ENCODE data around the gene ADIPOQ. TPM values are rescaled to one million over a fixed set of nuclear protein-coding genes. Genes with fewer than 3 reads are reported as not detected.
"Not testable (repeated sequence)": the region's sequence is repeated elsewhere in the genome, so short reads cannot be mapped to it uniquely, and the experiment has no call there.

ADIPOQ gene
- total RNA-seq, 1 experiment from 2014 or later: not detected

- CTCF ChIA-PET: no interaction called here
Measured at GRCh38 chr3:186890911-186891310, 48.4 kb downstream of the ADIPOQ start.

DNA sequence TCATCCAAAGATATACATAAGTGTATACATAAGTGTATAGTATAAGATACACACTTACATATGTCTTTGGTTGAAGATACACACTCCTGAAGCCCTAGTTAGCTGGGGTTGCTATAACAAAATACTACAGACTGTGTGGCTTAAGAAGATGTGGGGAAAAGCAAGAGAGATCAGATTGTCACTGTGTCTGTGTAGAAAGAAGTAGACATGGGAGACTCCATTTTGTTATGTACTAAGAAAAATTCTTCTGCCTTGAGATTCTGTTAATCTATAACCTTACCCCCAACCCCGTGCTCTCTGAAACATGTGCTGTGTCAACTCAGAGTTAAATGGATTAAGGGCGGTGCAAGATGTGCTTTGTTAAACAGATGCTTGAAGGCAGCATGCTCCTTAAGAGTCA lies 50.6 kb downstream of the ADIPOQ start:
- not testable (repeated sequence) for BruUV-seq (replicated peaks); DNase-seq; H3K27ac ChIP-seq (ENCODE audit: low read length)

More at GRCh38 chr3:186890911-186891310, 48.4 kb downstream of the ADIPOQ start:
- no peak for DNase-seq
- H3K4me1 ChIP-seq (ENCODE audit: insufficient read depth, low read length): no peaks in the 10 kb centered on the region
- no peak for ATAC-seq
- no peaks in the 10 kb centered on the region for H3K9me3 ChIP-seq (ENCODE audit: low read length)
- TF ChIP-seq CTCF (conservative IDR thresholded peaks at IDR 0.05; ENCODE audit: low read depth, low read length): no peak
- TF ChIP-seq EZH2phosphoT487 (IDR thresholded peaks at IDR 0.05; ENCODE audit: borderline replicate concordance, low read length): no peak
- no peak for TF ChIP-seq EZH2 (IDR thresholded peaks at IDR 0.05; ENCODE audit: low read length, unreplicated experiment)
- no peak overlapping the region for H3K4me2 ChIP-seq (ENCODE audit: low read length)
- H3K9ac ChIP-seq (ENCODE audit: low read length): no peak overlapping the region
- intact Hi-C loops (cut with micrococcal nuclease): no loop called here
- H3K36me3 ChIP-seq (ENCODE audit: low read depth, low read length): no peaks in the 10 kb centered on the region
- no peak overlapping the region for H3K27ac ChIP-seq (ENCODE audit: low read length)
- POLR2A ChIA-PET (ENCODE audit: unreplicated experiment): no interaction called here
- no peaks in the 10 kb centered on the region for H3K79me2 ChIP-seq (ENCODE audit: low read length)
- no peak overlapping the region for H3K4me3 ChIP-seq (ENCODE audit: low read length)
- no peaks in the 10 kb centered on the region for H4K20me1 ChIP-seq (ENCODE audit: low read length)
- H3K9me2 ChIP-seq (replicated peaks; ENCODE audit: low read length): no peaks in the 10 kb centered on the region
- no peak overlapping the region for H2AFZ ChIP-seq (ENCODE audit: low read length)
- no peaks in the 10 kb centered on the region for H3F3A ChIP-seq (ENCODE audit: low read length, unreplicated experiment)
- no TSS peak for BruUV-seq (replicated peaks)
- H3K27me3 ChIP-seq (ENCODE audit: low read length): no peaks in the 10 kb centered on the region

GRCh38 chr3:186895406-186895805 lies 52.9 kb downstream of the ADIPOQ start:
- H3F3A ChIP-seq (ENCODE audit: low read length, unreplicated experiment): no peaks in the 10 kb centered on the region
- POLR2A ChIA-PET (ENCODE audit: unreplicated experiment): no interaction called here
- H3K4me2 ChIP-seq (ENCODE audit: low read length): no peak overlapping the region
- ATAC-seq (no peak), DNase-seq (no peak)
- TF ChIP-seq EZH2phosphoT487 (IDR thresholded peaks at IDR 0.05; ENCODE audit: borderline replicate concordance, low read length): no peak
- no peak for TF ChIP-seq CTCF (conservative IDR thresholded peaks at IDR 0.05; ENCODE audit: low read depth, low read length)
- no peak for TF ChIP-seq EZH2 (IDR thresholded peaks at IDR 0.05; ENCODE audit: low read length, unreplicated experiment)
- H4K20me1 ChIP-seq (ENCODE audit: low read length): no peaks in the 10 kb centered on the region
- H3K79me2 ChIP-seq (ENCODE audit: low read length): no peaks in the 10 kb centered on the region
- no peaks in the 10 kb centered on the region for H3K9me2 ChIP-seq (replicated peaks; ENCODE audit: low read length)
- H2AFZ ChIP-seq (ENCODE audit: low read length): no peak overlapping the region
- H3K4me3 ChIP-seq (ENCODE audit: low read length): no peak overlapping the region
- no peak overlapping the region for H3K27ac ChIP-seq (ENCODE audit: low read length)
- no peaks in the 10 kb centered on the region for H3K36me3 ChIP-seq (ENCODE audit: low read depth, low read length)
- no TSS peak for BruUV-seq (replicated peaks)
- no peaks in the 10 kb centered on the region for H3K4me1 ChIP-seq (ENCODE audit: insufficient read depth, low read length)
- CTCF ChIA-PET: no interaction called here
- H3K27me3 ChIP-seq (ENCODE audit: low read length): no peaks in the 10 kb centered on the region
- intact Hi-C loops (cut with micrococcal nuclease): no loop called here
- no peaks in the 10 kb centered on the region for H3K9me3 ChIP-seq (ENCODE audit: low read length)
- no peak overlapping the region for H3K9ac ChIP-seq (ENCODE audit: low read length)

More for the DNA sequence above, 50.6 kb downstream of the ADIPOQ start:
- H3K79me2 ChIP-seq (ENCODE audit: low read length); H3K4me1 ChIP-seq (ENCODE audit: insufficient read depth, low read length); H2AFZ ChIP-seq (ENCODE audit: low read length); POLR2A ChIA-PET (ENCODE audit: unreplicated experiment); intact Hi-C loops (cut with micrococcal nuclease); H3K27me3 ChIP-seq (ENCODE audit: low read length); ATAC-seq; CTCF ChIA-PET; H3K9ac ChIP-seq (ENCODE audit: low read length); H3F3A ChIP-seq (ENCODE audit: low read length, unreplicated experiment); H3K36me3 ChIP-seq (ENCODE audit: low read depth, low read length); H3K4me2 ChIP-seq (ENCODE audit: low read length); H3K4me3 ChIP-seq (ENCODE audit: low read length); H4K20me1 ChIP-seq (ENCODE audit: low read length); H3K9me2 ChIP-seq (replicated peaks; ENCODE audit: low read length); H3K9me3 ChIP-seq (ENCODE audit: low read length): not testable (repeated sequence)
